Esophagus muscularis mucosa (tissue), 4 donors: ENCODE measurements around the gene PYCARD. TPM values are rescaled to one million over a fixed set of nuclear protein-coding genes. Genes with fewer than 3 reads are reported as not detected.

ENCODE experiments used
- DNase-seq: peaks from one replicate; pipeline ENCODE4 v3.0.0-alpha.2; 2017; ENCODE audit errors: extremely low spot score
- H3K27ac ChIP-seq, 4 donors: fragments of 200-600 bp; sonication (generic); replicated peaks in 1 of 4; 1 replicate in 3 of 4; 2 replicates in 1 of 4; pipeline ENCODE4 v1.5.1; 2016 to 2019; ENCODE audit warnings: mild to moderate bottlenecking in 1 of 4
- H3K27me3 ChIP-seq, 4 donors: fragments of 200-600 bp; sonication (generic); one replicate each; pipeline versions ENCODE4 v1.5.1 to v1.6.0; 2016 to 2019
- H3K36me3 ChIP-seq, 4 donors: fragments of 200-600 bp; sonication (generic); one replicate each; pipeline ENCODE4 v1.5.1; 2016 to 2019
- H3K4me1 ChIP-seq, 4 donors: fragments of 200-600 bp; sonication (generic); one replicate each; pipeline ENCODE4 v1.5.1; 2016 to 2019
- H3K4me3 ChIP-seq, 4 donors: fragments of 200-600 bp; sonication (generic); 1 replicate in 2 of 4; 2 replicates in 2 of 4; pipeline ENCODE4 v1.5.1; 2016 to 2019; ENCODE audit warnings: mild to moderate bottlenecking in 4 of 4, moderate library complexity in 1 of 4
- H3K9me3 ChIP-seq, 4 donors: fragments of 200-600 bp; sonication (generic); 1 replicate in 3 of 4; 2 replicates in 1 of 4; pipeline ENCODE4 v1.5.1; 2016 to 2019
- EP300 ChIP-seq: sonication (generic); formaldehyde crosslinking; IDR thresholded peaks from one replicate; pipeline ENCODE4 v1.6.1; 2017; ENCODE audit warnings: antibody characterized with exemption
- POLR2A ChIP-seq: fragments of 450-650 bp; IDR thresholded peaks from one replicate; pipeline ENCODE4 v1.6.1; 2017; ENCODE audit warnings: antibody characterized with exemption, moderate library complexity, mild to moderate bottlenecking, low read depth
- POLR2AphosphoS5 ChIP-seq, 2 donors: sonication (generic); formaldehyde crosslinking; IDR thresholded peaks; one replicate each; pipeline ENCODE4 v1.6.1; 2017; ENCODE audit warnings: antibody characterized with exemption in 2 of 2
- WGBS: methylation state at CpG from one replicate; pipeline ENCODE4 v1.1.5; 2018; 5-methylcytosine and 5-hydroxymethylcytosine counted together
- intact Hi-C: fragments of 100-400 bp; cut with DNase I; formaldehyde crosslinking; loops from one replicate; pipeline ENCODE4 v1.15.1; 2023
- total RNA-seq, 4 donors: library from RNA; depleted of rRNA; stranded (reverse); fragments of >200 nt; gene quantifications; one replicate each; pipeline versions ENCODE4 v1.1.0 to v1.2.1, GENCODE V29; 2016
- TF ChIP-seq, protein P1 (sequence below), 3 experiments: fragments of 200-600 bp in 2 of 3; fragments of 450-650 bp in 1 of 3; sonication (generic) in 2 of 3; IDR thresholded peaks; one replicate each; pipeline ENCODE4 v1.5.1; 2017 to 2019; ENCODE audit warnings: antibody characterized with exemption in 3 of 3, mild to moderate bottlenecking in 2 of 3, moderate library complexity in 1 of 3

PYCARD gene
- total RNA-seq, 4 donors from 2014 or later, result 14.5 to 28.9 (median 22.9) TPM

DNA sequence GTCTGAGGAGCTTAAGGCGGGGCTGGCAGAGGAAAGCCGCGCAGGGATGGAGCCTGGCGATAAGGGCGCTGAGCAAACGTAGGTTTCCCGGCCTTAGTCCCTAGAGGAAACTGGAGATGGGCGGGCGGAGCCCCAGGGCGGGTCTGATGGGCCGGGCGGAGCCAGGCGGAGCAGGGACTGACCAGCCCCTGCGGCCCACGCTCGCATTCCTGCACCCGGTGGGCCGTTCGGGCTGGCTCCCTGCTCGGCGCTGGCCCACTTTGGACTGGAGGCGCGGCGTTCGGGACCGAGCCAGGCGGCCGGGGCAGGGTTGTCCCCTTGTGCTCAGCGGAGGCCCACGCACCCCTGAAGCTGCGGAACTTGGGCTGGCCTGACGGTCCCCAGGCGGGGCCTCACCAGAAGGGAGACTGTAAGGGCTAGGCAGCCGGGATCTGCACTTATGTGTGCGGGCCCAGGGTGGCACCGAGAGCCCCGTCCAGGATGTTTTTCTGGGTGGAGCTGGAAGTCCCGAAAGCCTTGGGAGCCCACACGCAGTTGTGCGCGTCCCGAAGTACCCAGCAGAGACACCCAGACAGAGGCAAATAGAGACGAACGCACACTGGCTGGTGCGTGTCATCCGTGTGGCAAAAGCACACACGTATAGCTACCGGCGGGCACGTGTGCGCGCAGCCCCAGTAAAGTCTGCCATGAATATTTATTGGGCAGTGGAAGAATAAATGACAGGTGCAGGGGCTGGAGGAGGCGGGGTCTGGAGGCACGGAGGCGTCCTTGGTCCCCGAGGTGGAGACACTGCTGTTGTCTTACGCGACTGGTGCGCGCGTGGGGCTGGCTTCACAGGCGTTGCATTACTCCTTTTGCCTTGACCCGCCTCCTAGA is 13.0 kb upstream of the PYCARD start:
- Histone ChIP-seq H3K9me3 (no peaks in the 10 kb centered on the region), H3K36me3 (no peaks in the 10 kb centered on the region), H3K27me3 (peaks cover 0 to 83% (median 44%) of the 10 kb centered on the region in 4 donors), H3K27ac (no peak overlapping the region), H3K4me3 (peak overlapping the region; percentile 45 to 62 (median 50)), H3K4me1 (peaks cover 25 to 29% (median 28%) of the 10 kb centered on the region in 4 donors)
- intact Hi-C loops, result no loop called here
- TF ChIP-seq, protein P1, sequence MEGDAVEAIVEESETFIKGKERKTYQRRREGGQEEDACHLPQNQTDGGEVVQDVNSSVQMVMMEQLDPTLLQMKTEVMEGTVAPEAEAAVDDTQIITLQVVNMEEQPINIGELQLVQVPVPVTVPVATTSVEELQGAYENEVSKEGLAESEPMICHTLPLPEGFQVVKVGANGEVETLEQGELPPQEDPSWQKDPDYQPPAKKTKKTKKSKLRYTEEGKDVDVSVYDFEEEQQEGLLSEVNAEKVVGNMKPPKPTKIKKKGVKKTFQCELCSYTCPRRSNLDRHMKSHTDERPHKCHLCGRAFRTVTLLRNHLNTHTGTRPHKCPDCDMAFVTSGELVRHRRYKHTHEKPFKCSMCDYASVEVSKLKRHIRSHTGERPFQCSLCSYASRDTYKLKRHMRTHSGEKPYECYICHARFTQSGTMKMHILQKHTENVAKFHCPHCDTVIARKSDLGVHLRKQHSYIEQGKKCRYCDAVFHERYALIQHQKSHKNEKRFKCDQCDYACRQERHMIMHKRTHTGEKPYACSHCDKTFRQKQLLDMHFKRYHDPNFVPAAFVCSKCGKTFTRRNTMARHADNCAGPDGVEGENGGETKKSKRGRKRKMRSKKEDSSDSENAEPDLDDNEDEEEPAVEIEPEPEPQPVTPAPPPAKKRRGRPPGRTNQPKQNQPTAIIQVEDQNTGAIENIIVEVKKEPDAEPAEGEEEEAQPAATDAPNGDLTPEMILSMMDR (IDR thresholded peaks at IDR 0.05), result no peak
- peak; percentile 23 for TF ChIP-seq POLR2A
- no peak for DNase-seq
- WGBS, result 1% methylated on average over 27 of the region's 63 CpGs

- intact Hi-C loops, result no loop called here
- Histone ChIP-seq H3K36me3 (no peaks in the 10 kb centered on the region), H3K27ac (no peak overlapping the region), H3K4me1 (peaks cover 25 to 29% (median 28%) of the 10 kb centered on the region in 4 donors), H3K27me3 (peaks cover 0 to 75% (median 42%) of the 10 kb centered on the region in 4 donors), H3K4me3 (peak overlapping the region; percentile 45 to 62 (median 50)), H3K9me3 (no peaks in the 10 kb centered on the region)
- no CpG with 5 or more reads among the region's 58 CpGs for WGBS
- TF ChIP-seq, protein P1 (IDR thresholded peaks at IDR 0.05), result no peak
- TF ChIP-seq POLR2AphosphoS5 (IDR thresholded peaks at IDR 0.05) (no peak), EP300 (no peak), POLR2A (no peak)
- DNase-seq, result no peak
Measured at GRCh38 chr16:31214708-31215286, 12.2 kb upstream of the PYCARD start.

DNA sequence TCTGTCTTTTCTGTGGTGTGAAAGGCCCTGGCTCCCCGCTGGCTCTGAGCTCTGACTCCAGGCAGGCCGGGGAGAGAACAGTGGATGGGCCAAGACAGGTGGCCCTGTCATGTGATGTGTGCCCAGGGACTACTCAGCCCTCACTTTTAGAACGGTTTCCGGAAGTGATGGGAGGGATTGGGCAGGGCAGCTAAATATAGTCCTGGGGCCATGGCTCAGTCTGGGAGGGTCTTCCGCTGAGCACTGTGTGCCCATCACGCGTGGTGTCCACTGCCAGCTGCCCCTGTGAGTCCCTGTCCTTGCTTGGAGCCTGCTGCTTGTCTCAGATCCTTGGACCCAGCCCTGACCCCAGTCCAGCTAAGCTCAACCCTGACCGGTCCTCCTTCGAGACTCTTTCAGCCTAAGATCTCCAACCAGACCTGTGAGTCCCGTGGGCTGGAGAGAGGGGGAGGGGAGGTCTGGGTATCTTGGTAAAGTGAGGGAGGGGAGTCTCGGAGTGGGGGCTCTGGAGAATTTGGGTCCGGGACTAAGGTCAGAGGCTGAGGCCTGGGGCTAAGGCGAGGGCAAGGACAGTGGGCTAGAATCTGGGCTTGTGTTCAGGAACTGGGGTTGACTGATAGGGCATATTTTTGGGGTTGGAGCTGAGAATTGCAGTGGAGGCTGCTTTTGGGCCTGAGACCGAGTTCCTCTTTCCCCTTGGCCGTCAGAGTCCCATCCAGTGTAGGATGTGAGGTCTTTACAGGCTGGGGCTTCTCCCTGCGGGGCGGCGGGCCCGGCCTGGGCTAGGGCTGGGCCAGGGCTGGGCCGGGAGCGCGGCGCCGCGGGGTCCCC is 11.5 kb upstream of the PYCARD start, which contains the start of gene TRIM72:
TRIM72 (plus strand) TSS at position 243 of the 831 bp plus-strand sequence. CDS start 620 bp downstream, outside the sequence.
- intact Hi-C loops, result no loop called here
- peaks cover 25 to 29% (median 28%) of the 10 kb centered on the region in 4 donors for H3K4me1 ChIP-seq
- no peak within 1 kb of the TSS for H3K27ac ChIP-seq
- H3K4me3 ChIP-seq, result peak within 1 kb of the TSS; percentile 45 to 62 (median 50)
- DNase-seq, result no peak
- H3K9me3 ChIP-seq, result no peaks in the 10 kb centered on the region
- H3K36me3 ChIP-seq, result no peaks in the 10 kb centered on the region
- TF ChIP-seq, protein P1 (IDR thresholded peaks at IDR 0.05), result no peak
- peak; percentile 41 for TF ChIP-seq POLR2A
- WGBS, result 73% methylated on average over 17 of the region's 25 CpGs
- peaks cover 0 to 68% (median 38%) of the 10 kb centered on the region in 4 donors for H3K27me3 ChIP-seq

- WGBS, result 78% methylated on average over 1 of the region's 1 CpG
- Histone ChIP-seq H3K36me3 (no peaks in the 10 kb centered on the region), H3K9me3 (no peaks in the 10 kb centered on the region), H3K27ac (no peak overlapping the region), H3K4me1 (peaks cover 25 to 29% (median 28%) of the 10 kb centered on the region in 4 donors), H3K4me3 (no peak overlapping the region), H3K27me3 (peaks cover 0 to 61% (median 34%) of the 10 kb centered on the region in 4 donors)
- intact Hi-C loops, result no loop called here
- no peak for DNase-seq
- no peak for TF ChIP-seq POLR2A
- no peak for TF ChIP-seq POLR2AphosphoS5 (IDR thresholded peaks at IDR 0.05)
- no peak for TF ChIP-seq EP300
- TF ChIP-seq, protein P1 (IDR thresholded peaks at IDR 0.05), result no peak
Measured at GRCh38 chr16:31213342-31213741, 10.8 kb upstream of the PYCARD start.
